Measurements from ENCODE around the gene EEF1AKMT3. TPM values are rescaled to one million over a fixed set of nuclear protein-coding genes. Genes with fewer than 3 reads are reported as not detected.

EEF1AKMT3 gene
- total and polyA plus RNA-seq, 9 of the 15 experiments (the other 6 are each of a cell fraction or from before 2014, with no cell fraction given): 4.1 to 17.2 (median 7.9) TPM

- TF ChIP-seq, protein P1, sequence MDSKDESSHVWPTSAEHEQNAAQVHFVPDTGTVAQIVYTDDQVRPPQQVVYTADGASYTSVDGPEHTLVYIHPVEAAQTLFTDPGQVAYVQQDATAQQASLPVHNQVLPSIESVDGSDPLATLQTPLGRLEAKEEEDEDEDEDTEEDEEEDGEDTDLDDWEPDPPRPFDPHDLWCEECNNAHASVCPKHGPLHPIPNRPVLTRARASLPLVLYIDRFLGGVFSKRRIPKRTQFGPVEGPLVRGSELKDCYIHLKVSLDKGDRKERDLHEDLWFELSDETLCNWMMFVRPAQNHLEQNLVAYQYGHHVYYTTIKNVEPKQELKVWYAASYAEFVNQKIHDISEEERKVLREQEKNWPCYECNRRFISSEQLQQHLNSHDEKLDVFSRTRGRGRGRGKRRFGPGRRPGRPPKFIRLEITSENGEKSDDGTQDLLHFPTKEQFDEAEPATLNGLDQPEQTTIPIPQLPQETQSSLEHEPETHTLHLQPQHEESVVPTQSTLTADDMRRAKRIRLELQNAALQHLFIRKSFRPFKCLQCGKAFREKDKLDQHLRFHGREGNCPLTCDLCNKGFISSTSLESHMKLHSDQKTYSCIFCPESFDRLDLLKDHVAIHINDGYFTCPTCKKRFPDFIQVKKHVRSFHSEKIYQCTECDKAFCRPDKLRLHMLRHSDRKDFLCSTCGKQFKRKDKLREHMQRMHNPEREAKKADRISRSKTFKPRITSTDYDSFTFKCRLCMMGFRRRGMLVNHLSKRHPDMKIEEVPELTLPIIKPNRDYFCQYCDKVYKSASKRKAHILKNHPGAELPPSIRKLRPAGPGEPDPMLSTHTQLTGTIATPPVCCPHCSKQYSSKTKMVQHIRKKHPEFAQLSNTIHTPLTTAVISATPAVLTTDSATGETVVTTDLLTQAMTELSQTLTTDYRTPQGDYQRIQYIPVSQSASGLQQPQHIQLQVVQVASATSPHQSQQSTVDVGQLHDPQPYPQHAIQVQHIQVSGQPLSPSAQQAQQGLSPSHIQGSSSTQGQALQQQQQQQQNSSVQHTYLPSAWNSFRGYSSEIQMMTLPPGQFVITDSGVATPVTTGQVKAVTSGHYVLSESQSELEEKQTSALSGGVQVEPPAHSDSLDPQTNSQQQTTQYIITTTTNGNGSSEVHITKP (IDR thresholded peaks at IDR 0.05; ENCODE audit: partially characterized antibody): no peak
- no peak for TF ChIP-seq BRCA1 (IDR thresholded peaks at IDR 0.05)
- 0 out of 2 replicates have a peak, but pooled peaks have one; percentile 46 for TF ChIP-seq BRCA1 (CRISPR knock-in tag; IDR thresholded peaks at IDR 0.05)
- no peak for TF ChIP-seq NR1H2 (CRISPR knock-in tag; IDR thresholded peaks at IDR 0.05)
- no peak; a peak in 1 of 4 replicates for TF ChIP-seq TEAD1 (CRISPR knock-in tag; IDR thresholded peaks at IDR 0.05)
- TF ChIP-seq CREB1 (IDR thresholded peaks at IDR 0.05): no peak
- peak; percentile 41; the same call in 1 of the 2 replicates for TF ChIP-seq CREB1 (CRISPR knock-in tag; IDR thresholded peaks at IDR 0.05)
- TF ChIP-seq PHB (CRISPR knock-in tag; IDR thresholded peaks at IDR 0.05): no peak
- TF ChIP-seq, protein P2, sequence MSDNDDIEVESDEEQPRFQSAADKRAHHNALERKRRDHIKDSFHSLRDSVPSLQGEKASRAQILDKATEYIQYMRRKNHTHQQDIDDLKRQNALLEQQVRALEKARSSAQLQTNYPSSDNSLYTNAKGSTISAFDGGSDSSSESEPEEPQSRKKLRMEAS (CRISPR knock-in tag; IDR thresholded peaks at IDR 0.05): no peak
- TF ChIP-seq HMGXB4 (CRISPR knock-in tag; IDR thresholded peaks at IDR 0.05): no peak
- no peak; the same call in 1 of the 2 replicates for TF ChIP-seq ZNF282 (CRISPR knock-in tag; IDR thresholded peaks at IDR 0.05)
- TF ChIP-seq, protein P3, sequence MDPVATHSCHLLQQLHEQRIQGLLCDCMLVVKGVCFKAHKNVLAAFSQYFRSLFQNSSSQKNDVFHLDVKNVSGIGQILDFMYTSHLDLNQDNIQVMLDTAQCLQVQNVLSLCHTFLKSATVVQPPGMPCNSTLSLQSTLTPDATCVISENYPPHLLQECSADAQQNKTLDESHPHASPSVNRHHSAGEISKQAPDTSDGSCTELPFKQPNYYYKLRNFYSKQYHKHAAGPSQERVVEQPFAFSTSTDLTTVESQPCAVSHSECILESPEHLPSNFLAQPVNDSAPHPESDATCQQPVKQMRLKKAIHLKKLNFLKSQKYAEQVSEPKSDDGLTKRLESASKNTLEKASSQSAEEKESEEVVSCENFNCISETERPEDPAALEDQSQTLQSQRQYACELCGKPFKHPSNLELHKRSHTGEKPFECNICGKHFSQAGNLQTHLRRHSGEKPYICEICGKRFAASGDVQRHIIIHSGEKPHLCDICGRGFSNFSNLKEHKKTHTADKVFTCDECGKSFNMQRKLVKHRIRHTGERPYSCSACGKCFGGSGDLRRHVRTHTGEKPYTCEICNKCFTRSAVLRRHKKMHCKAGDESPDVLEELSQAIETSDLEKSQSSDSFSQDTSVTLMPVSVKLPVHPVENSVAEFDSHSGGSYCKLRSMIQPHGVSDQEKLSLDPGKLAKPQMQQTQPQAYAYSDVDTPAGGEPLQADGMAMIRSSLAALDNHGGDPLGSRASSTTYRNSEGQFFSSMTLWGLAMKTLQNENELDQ (CRISPR knock-in tag; IDR thresholded peaks at IDR 0.05; ENCODE audit: borderline replicate concordance): no peak
- 0 out of 2 replicates have a peak, but pooled peaks have one; percentile 18 for TF ChIP-seq HDGF (IDR thresholded peaks at IDR 0.05)
- TF ChIP-seq RBBP5 (IDR thresholded peaks at IDR 0.05; ENCODE audit: borderline replicate concordance, insufficient read depth, low read length, poor library complexity, severe bottlenecking): peak; percentile 79
- TF ChIP-seq ESRRA (IDR thresholded peaks at IDR 0.05; ENCODE audit: borderline replicate concordance, low read depth): 0 out of 2 replicates have a peak, but pooled peaks have one; percentile 2
- no peak for TF ChIP-seq POLR2AphosphoS5 (IDR thresholded peaks at IDR 0.05; ENCODE audit: control insufficient read depth, insufficient read depth, low read depth, low read length)
- 0 out of 2 replicates have a peak, but pooled peaks have one; percentile 3 for TF ChIP-seq BHLHE40 (IDR thresholded peaks at IDR 0.05; ENCODE audit: low read length)
- peak; percentile 18; the same call in 1 of the 2 replicates for TF ChIP-seq PHF8 (IDR thresholded peaks at IDR 0.05; ENCODE audit: borderline replicate concordance, low read length)
Observed at GRCh38 chr12:57772429-57773322, at the start of gene EEF1AKMT3 (continued).

All from K562 (cell line).